GM18858 (cell line): ENCODE results near the gene BMF.
"Not testable (repeated sequence)": the region's sequence is repeated elsewhere in the genome, so short reads cannot be mapped to it uniquely, and the experiment has no call there.

Source experiments
- ATAC-seq: cut with Tn5 transposase; IDR thresholded peaks from one replicate; pipeline ENCODE4 v1.9.1; 2021; ENCODE audit not compliant: unreplicated experiment

BMF gene

DNA sequence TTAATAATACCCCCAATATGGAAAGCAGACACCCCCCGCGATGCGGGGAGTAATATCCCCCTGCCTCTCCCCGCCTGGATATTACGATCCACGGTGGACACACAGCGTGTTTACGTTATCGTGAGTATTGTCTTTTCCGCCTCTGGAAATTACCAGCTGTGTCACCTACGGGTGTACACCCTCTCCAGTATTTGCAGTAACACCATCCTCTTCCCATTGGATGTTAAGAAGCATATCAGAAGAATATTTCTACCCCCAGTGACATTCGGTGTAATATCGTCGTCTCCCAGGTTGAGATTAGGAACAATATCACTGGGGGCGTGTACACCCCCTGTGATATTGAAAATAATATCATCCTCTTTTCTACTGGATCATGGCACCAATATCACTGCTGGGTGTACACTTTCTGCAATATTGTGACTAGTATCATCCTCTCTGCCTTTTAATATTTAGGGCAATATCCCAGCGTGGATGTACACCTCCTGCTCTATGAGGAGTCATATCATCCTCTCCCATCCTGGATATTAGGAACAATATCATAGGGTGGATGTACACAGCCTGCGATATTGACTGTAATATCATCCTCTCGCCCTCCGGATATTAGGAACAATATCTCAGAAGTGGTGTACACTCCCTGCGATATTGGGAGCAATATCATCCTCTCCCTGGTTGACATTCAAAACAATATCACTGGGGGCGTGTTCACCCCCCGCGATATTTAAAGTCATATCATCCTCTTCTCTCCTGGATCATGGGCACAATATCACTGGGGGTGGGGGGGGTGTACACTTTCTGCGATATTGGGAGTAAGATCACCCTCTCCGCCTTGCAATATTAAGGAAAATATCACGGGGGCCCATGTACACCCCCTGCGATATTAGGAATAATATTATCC, 20.3 kb upstream of the BMF start:
- ATAC-seq, result no peak

DNA sequence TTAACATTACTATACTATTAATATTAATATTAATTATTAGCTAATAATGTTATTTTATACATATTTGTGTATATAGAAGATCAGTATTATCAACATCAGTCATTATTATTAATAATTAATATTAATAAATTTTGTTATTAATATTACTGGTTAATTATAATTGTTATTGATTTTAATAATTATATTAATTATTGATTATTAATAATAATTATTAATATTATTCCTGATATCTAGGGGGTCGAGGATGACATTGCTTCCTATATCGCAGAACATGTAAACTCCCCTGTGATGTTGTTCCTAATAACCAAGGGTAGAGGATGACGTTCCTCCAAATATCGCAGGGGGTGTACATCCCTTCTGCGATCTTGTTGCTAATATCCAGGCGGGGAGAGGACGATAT, 17.3 kb upstream of the BMF start:
- no peak for ATAC-seq

DNA sequence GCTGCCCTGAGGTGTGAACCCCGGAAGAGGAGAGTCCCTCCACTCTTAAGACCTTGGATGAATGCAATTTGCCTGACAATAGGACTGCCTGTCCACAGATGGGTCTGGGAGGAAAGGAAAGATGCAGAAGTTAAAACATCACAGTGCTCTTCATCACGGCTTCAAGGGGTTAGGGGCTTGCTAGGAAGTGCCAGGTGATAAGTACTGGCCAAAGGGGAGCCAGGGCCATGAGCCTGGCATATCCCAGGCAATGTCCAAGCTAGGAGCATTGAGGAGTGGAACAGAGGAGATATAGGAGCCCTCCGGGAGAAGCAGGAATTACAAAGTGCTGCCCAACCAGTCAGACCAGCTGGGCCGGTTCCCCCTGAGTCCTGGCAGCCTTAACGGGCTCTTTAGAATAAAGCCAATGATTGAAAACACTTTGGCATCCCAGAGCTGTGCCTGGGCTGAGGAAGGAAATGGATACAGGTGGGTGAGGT, 16.2 kb upstream of the BMF start:
- not testable (repeated sequence) for ATAC-seq

DNA sequence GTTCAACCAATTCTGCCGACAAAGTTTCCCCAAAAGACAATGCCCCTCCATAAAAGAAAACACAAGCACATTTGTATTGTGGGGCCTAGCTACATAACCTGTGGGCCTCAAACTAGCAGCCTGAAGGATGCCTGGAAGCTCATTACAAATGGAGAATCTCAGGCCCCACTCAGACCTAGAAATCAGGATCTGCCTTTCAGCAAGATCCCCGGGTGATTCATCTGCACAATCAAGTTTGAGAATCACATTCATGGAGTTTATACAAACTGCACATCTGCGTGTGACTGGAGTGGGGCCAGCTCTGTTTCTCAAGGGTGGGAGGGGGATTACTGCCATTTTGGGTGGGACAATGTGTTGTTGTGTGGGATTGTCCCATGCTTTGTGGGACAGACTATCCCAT, 15.7 kb upstream of the BMF start:
- not testable (repeated sequence) for ATAC-seq

DNA sequence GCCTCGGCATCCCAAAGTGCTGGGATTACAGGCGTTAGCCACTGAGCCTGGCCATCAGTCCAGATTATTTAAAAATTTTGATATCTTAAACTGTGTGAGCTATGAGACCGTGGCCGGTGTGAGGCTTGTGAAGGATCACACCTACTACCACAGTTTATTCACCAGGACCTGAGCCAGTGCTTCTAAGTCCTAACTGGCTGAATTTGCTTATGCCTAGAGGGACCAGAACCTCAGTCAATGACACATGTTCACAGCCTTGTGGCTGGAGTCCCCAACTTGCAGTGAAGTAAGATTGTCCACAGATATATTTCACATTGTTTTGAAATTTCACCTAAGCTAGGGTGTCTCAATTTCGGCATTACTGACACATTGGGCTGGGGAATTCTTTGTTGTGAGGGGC, 15.2 kb upstream of the BMF start:
- ATAC-seq, result not testable (repeated sequence)

DNA sequence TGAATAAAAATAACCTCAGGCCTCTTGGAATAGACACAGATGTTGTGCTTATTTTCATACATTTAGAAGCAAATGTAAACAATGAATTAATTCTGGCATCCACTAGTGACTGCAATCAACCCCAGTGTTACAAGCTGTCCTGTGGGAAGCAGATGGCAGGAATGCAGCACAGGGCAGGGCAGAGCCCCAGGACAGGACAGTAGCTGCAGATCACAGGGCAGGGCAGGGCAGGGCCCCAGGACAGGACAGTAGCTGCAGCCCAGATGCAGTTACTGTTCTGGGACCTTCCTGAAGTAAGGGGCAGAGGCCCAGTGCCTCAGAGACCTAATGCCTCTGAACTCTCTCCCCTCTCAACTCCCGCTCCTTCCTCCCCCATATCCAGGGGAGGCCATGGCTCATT, 14.3 kb upstream of the BMF start:
- ATAC-seq, result not testable (repeated sequence)

DNA sequence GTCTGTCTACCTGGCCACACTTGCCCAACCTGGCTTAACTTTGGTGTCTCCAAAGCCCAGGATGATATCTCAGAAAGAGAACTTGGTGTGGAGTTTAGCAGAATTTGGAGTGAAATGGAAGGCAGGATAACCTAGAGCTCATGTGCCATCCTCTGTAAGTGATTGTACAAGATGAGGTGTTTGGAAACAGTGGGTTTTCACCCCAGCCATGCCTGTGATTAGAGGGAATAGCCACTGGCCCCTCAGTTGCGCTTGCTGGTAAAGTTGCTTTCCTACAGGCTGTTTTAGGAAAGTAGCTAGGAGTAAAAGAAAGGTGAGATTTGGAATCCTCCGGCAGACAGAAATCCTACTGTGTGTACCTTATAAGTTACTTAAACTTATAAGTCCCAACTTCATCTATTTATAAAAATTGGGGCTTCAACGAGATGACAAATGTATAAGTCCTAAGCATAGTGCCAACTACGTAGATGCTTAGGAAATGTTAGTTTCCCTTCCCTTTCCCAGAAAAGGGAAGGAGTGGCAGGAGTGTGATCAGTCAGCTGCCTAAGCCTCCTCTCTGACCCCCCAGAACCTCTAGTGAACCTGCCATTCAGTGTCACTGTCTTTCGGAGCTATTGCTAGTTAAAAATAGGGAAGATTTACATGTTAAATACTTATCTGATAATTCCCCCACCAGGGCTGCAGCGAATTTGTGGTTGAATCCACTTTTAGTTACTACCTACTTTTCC, 13.4 kb upstream of the BMF start:
- ATAC-seq, result no peak

DNA sequence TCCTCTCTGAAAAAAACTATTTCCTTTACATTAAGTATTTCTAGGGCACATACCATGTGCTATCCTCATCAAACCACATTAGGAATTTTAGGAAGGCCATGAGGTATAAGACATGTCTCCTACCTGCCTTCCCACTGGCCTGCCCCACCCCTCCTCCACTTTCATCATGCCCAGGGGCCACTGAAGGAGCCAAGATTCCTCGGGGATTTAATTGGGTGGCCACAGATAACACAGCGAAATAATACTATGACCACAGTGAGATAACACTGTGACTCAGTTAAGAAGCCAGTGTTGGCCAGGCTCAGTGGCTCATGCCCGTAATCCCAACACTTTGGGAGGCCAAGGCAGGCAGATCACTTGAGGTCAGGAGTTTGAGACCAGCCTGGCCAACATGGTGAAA, 9.8 kb upstream of the BMF start:
- no peak for ATAC-seq

DNA sequence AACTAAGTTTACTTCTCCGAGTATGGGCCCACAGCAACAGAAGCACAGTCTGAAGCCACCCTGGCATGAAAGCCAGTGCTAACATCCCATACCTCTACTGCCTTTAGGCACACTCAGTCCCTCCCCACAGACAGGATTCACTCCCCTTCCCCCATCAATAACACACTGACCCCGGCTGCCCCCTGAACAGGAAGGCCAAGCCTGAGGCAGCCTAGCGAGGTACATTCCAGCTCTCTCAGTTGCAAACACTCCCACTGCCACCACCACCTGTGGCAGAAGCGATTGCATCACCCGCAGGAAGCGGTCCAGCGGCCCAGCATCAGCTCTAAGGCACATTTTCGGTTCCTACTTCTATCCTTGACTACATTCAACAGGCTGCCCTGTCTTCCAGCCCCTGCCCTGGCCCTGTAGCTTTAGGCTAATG, 7.0 kb upstream of the BMF start:
- peak; percentile 82 for ATAC-seq

DNA sequence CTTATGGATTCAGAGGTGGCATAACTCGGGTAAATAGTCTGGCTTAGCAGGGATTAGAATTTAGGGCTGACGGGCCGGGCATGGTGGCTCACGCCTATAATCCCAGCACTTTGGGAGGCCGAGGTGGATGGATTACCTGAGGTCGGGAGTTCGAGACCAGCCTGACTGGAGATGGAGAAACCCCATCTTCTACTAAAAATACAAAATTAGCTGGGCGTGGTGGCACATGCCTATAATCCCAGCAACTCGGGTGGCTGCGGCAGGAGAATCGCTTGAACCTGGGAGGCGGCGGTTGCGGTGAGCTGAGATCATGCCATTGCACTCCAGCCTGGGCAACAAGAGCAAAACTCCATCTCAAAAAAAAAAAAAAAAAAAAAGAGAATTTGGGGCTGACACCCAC, 6.4 kb upstream of the BMF start:
- not testable (repeated sequence) for ATAC-seq

DNA sequence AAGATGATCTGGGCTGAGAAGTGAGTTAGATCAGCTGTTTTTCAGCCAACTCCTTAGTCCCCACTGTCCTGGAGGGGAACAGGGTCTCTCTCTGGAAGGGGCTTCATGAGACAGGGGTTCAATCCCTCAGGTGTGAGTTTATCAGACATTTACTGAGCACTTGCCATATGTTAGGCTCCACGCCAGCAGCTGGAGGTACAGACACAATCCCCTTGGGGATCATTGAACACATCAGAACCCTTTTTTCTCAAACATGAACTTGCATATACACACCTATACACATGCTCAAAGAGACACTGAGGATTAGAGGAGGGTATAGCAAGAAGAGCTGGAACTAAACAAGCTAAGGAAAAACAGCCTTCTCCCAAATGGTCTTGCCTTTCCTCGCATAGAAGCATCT, 5.5 kb upstream of the BMF start:
- ATAC-seq, result no peak

DNA sequence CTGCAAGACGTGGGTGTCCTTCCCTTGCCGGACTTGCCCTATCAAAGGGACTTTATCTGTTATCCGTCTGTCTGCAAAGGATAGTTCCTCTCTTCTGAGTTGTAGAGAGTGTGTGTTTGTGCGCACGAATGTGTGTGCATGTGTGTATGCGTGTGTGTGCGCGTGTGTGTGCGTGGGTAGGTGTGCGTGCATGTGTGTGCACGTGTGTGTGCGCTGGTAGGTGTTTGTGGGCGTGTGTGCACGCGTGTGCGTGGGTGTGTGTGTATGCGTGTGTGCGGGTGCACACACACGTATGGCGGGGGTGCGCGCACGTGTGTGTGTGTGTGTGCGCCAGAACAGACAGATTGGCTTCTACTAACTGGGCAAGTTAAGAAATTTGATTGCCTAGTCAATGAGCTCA, 4.1 kb upstream of the BMF start:
- ATAC-seq, result no peak

DNA sequence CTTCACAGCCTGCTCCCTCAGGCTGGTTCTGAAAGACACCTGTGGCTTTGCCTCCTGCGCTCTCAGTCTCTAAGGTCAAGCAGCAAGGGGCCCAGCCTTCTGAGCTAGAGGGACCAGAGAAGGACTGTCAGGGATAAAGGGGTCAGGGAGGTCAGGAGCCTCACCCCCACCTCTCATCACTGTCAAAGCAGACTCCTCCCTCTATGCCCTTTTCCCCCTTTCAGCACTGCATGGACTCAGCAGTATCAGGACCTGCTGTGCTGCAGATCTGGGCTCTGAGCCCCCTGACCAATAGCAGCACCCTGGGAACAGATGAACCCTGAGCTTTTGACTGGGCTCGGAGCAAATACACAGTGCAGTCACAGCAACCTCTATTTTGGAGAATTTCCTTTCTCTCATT, 3.2 kb upstream of the BMF start:
- ATAC-seq, result no peak

DNA sequence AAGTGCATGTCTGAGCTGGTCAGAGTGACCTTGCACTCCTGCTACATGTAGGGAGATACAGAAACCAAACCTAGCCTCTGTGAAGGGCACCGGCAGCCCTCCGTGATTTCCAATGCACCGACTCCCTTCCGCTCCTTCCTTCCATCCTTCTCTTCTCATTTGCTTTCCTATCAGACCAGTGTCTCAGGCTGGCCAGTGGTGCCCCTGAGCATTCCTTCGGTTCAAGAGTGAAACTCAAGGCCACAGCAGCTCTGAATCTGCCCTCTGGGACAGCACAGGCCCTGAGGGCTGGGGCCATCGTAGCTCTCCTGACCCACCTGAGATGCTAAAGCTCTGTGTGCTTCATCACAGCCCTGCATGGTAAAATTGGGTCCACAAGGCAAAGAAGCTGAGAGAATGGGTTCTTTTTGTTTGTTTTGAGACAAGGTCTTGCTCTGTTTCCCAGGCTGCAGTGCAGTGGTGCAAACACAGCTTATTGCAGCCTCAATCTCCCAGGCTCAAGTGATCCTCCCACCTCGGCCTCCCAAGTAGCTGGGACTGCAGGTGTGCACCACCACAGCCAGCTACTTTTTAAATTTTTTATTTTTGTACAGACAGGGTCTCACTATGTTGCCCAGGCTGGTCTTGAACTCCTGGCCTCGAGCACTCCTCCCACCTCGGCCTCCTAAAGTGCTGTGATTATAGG, 2.3 kb upstream of the BMF start:
- ATAC-seq, result no peak

DNA sequence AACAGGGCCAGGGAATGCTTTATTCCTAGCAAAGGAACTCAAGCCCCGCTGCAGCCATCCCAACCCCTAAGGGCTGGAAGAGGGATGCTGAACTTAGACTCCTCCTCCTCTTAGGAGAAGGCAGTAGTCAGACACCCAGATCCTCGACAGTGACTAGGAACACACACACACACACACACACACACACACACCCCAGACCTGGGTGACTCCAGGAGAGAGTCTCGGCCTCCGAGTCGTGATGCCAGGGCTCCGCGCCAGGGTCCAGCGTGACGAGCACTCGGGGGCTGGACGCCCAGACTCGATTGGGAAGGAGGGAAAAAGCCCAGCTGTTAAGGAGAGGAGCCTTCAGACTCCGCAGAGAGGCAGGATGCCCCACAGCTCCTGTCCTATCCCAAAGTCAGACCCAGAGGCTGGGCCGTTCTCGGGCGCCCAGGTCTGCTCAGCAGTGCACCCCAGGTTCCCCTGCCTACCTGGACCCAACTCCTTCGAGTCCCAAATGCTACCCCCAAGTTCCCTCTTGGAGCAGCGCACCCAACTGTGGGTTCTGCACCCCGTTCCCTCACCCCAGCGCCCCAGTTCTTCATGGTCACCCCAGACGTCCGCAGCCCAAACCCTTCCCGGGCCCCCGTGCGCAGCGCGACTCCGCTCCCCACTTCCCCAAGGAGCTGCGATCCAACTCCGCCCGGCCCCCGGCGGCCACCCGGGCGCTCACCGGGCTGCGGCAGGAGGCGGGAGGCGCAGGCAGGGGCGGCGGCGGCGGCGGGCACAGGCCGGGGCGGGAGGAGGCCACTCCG, 421 bp downstream of the BMF start:
- ATAC-seq, result no peak

DNA sequence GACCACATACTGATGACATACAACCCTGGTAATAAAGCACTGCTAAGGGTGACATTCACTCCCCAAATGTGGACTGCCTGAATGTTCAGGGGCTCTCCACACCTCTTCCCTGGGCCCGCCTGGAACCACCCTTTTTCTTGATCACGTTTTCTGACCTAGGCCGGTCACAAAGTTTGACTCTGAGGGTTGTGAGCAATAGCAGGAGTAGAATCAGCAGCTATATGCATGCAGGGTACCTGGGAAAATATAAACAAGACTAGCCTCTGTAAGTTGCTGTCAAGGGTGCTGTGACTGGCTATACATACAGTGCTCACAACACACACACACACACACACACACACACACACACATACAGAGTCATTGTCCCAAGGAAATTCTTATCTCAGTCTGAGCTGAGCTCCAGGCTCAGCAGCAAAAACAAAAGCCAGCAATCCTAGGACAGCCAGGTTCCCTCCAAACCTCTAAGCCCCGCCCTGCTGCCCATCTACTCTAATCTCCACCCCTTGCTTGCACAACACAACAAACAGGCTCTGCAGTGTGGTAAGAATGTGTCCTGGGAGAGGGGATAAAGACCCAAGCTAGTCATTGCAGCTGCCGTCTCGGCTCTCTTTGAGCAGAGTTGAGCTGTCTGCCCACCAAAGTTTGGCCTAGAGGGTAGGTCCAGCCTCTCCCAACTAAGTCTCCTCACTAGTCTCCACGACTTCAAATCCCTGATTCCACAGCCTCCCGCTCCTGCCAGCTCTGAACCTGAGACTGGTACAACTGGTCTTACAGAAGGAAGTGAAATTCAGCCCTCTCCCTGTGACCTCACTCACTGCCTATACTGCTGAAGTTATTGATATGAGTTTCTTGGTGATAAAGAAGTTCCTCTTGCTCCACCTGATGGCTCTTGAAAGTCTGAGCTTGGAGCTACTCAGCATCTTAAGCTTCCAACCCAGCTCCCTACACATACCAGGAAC, 2.2 kb downstream of the BMF start:
- peak; percentile 33 for ATAC-seq

DNA sequence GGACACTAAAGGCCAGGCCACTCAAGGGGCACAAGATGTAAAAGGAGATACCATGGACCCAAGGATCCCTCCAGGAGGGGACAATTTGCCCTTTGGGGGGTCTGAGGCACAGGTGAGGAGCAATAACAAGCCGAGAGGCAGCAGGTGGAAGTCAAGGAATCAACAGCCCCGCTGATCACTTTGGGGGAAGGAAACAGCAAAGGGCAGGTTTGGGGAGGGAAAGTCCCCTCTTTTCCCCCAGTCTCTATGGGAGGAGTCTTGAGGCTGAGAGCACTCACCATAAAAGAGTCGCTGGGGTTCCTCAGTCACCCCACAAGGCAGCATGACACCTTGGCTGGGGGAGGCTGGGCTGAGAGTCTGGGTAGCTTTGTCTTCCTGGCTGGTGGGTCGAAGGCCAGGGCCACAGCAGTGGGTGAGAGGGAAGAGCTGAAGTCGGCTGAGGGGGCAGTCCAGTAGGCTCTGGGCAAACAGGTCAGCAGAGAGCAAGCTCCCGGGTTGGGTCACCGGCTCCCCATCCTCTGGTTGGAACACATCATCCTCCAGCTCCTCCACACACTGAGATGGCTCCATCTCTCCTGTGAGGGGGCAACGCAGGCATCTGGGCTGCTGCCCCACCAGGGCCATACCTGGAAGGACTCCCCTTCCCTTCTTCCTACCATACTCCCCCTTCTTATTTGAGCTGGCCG, 3.0 kb downstream of the BMF start:
- ATAC-seq, result no peak

DNA sequence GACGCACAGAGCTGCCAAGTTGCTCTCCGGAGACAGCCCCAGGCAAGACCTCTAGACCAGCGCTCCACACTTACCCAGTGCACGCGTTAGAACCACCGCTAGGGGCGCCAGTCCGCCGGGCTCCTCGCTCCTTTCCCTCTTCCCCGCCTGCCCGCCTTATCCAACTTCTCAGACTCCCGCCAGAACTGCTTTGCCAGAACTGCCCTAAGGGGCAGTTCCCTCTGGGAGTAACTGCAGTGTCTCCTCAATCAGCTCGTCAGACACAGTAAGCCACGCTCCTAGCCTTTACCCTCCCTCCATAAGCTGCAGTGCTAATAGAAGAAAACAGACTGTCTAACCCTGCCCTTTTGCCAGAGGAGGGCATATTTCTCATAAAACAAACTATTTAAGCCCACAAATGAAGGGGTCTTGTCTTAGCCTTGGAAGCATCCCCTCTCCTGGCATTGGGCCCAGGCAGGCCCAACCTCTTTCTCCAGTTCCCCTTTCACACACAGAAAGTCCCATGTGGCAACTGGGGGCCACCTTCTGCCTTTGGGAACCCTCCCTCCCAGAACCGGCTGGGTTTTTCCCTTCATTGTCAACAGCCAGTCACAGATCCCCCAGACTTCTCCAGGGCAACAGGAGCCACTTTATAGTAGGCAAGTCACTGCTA, 3.7 kb downstream of the BMF start:
- ATAC-seq, result no peak
